D721Med (cell line): Measurements from ENCODE around the gene CD82.
"Not testable (repeated sequence)": the region's sequence is repeated elsewhere in the genome, so short reads cannot be mapped to it uniquely, and the experiment has no call there.

ENCODE experiments used
- DNase-seq: peaks from one replicate; pipeline ENCODE4 v3.0.0; 2011; ENCODE audit warnings: low spot score; ENCODE audit not compliant: insufficient read length
- FAIRE-seq: peaks from 2 replicates; lab custom pipeline; 2011; peaks lifted over from hg19 to GRCh38; lab: Jason Lieb, UNC
- CTCF ChIP-seq: IDR thresholded peaks from 2 replicates; pipeline ENCODE4 v1.5.1; 2012; ENCODE audit warnings: mild to moderate bottlenecking, control low read depth; ENCODE audit not compliant: insufficient read depth; ENCODE audit errors: missing control alignments

Gene CD82

GRCh38 chr11:44652901-44653644, 87.6 kb downstream of the CD82 start:
- FAIRE-seq (no peak), DNase-seq (no peak)
- TF ChIP-seq CTCF, result no peak

- TF ChIP-seq CTCF, result no peak
- FAIRE-seq (no peak), DNase-seq (no peak)
These were observed 88.6 kb downstream of the CD82 start for GRCh38 chr11:44654057-44654456.

- DNase-seq (no peak), FAIRE-seq (no peak)
- TF ChIP-seq CTCF, result no peak
These were observed 89.1 kb downstream of the CD82 start for GRCh38 chr11:44654596-44654995.

GRCh38 chr11:44657836-44658505, 92.5 kb downstream of the CD82 start:
- FAIRE-seq (no peak), DNase-seq (no peak)
- TF ChIP-seq CTCF, result no peak

GRCh38 chr11:44658506-44658850, 93.0 kb downstream of the CD82 start:
- peak; percentile 68 for TF ChIP-seq CTCF
- FAIRE-seq (no peak), DNase-seq (no peak)

- DNase-seq (no peak), FAIRE-seq (no peak)
- no peak for TF ChIP-seq CTCF
These were observed 94.2 kb downstream of the CD82 start for GRCh38 chr11:44659641-44660040.

GRCh38 chr11:44660535-44660934, 95.1 kb downstream of the CD82 start:
- not testable (repeated sequence) for DNase-seq, FAIRE-seq
